Astrocyte of the hippocampus (primary cell): Measurements from ENCODE around the gene PCCA.

Experiments
- DNase-seq: peaks from one replicate; pipeline ENCODE4 v3.0.0; 2011; ENCODE audit warnings: low read depth, low spot score

The PCCA gene

GRCh38 chr13:100526318-100527000 is 437.6 kb downstream of the PCCA start:
- no peak for DNase-seq

DNA sequence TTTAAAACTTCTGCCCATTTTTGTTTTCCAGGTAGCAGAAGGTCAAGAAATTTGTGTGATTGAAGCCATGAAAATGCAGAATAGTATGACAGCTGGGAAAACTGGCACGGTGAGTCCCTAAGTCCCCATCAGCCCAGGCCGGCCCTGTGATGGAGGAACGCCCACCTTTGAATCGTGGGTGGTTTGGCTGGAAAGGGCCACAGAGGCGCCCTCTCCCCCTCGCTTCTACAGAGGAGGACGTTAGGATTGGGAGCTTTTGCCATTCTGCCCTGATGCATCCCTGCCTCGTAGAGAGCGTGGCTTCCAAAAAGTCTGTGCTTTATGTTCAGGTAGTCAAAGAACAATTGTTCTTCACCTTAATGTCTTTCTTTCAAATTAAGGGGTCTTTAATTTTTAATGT is 438.8 kb downstream of the PCCA start:
- no peak for DNase-seq

DNA sequence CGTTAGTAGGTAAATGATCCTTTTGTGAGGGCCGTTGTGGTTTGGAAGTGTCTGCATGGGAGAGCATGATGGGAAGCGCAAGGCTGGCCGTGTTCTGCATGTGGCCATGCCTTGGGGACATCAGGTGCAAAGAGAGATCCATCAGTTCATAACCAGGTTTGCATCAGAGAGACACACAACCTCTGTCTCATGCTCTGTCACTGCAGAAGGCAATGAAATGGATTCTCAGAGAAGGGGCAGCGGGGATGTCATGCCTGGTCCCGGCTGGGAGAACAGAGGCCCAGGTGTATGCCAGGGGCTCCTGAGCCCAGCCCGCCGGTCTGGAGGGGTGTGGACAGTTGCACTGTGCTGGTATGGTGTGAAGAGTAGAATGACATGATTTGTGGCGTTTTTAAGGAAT is 439.5 kb downstream of the PCCA start:
- no peak for DNase-seq

DNA sequence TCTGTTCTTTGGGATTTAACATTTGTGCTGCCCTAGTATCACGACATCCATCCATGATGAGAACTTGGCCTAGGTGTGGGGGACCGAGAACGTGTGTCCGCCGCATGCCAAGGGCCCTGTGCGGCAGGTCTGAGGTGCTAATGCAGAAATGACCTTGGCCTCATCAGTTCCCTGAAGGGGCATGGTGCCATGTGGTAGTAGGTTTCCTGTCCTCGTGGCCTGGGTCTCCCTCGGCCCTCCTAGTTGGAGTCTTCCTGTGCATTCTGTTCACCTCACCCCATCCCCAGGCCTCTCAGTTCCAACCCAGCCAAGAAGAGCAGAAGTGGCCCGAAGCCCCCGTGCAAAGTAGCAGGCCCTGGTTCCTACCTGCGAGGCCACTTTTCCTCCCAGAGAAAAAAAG is 439.9 kb downstream of the PCCA start:
- no peak for DNase-seq

GRCh38 chr13:100529666-100530377 is 440.9 kb downstream of the PCCA start:
- DNase-seq: no peak

- DNase-seq: no peak
Measured at GRCh38 chr13:100530671-100531213, 441.8 kb downstream of the PCCA start.

DNA sequence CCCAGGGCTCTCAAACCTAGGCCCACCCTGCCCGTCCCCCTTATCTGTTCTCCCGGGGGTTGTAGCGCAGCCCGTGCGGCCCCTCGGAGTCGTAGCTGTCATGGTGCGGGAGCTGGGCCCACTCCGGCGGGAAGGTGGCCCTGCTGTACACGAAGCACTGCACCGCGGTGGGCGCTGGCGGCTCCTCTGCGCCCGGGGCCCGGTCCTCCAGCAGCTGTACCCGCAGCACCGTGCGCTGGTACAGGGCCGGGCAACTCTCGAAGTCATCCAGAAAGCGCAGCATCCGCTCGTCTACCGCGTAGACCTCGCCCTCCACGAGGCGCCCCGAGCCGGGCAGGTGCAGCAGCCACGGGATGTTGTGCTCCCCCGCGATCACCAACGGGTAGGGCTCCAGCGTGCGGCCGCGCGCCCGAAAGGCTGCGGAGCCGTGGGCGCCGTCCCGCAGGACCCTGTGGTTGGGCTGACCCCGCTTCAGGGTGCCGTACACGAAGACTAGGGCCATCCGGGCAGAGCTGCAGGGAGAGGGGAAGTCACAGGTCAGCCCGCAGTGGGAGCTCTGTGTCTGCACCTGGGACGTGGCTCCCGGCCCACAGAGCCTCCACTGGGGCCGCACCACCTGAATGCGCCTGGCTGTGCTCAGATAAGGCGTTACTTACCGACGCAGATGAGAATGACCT is 443.3 kb downstream of the PCCA start:
- no peak for DNase-seq

- DNase-seq: no peak
Measured at GRCh38 chr13:100532836-100533435, 444.0 kb downstream of the PCCA start.

DNA sequence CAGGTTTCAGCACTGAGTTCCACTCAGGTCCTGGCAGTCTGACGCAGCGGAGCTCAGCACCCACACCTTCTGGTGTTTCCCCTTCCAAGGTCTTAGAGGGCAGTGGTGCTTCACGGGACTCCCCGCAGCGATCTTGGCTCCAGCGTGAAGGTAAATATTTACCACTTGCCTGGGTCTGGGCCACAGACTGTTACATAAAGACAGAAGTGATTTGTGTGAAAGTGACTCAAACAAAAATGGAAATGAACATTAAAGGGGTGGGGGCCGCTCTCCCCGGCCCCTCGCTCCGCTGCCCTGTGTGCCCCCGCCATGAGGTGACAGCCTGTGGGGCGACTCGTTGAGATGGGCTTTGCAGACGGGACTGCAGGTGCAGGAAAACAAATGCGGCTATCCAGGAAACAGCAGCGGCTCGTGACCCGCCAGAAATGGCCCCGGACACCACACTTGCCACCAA is 444.7 kb downstream of the PCCA start:
- no peak for DNase-seq

DNA sequence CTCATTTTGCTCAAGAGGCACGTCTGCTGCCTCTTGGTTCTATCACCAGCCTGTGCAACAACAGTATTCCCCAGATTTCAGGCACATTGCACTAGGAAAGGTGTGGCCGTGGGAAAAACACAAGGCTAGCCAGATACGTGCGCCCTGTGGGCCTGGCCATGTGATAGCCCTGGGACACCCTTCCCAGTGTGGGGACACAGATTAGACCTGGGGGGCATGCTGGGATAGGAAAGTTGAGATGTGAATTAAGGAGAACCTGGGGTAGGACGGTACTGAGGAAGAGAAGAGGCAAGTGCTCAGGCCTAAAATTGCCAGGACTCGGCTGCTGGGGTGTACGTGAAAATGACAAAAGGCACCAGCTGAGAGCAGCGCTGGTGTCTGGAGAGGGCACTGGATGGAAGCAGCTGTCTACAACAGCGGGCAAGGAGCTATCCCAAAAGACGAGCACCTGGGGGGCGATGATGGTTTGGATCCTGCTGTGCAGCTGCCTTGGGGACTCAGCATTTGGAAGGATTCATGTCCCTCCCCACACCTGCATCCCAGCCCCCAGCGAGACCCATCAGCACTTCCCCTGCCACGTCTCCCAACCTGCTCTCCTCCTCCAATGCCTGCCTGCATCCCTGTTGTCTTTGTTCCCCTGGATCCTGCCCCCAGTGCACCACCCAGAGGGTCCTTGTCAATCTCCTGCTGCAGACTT is 445.4 kb downstream of the PCCA start:
- DNase-seq: no peak

DNA sequence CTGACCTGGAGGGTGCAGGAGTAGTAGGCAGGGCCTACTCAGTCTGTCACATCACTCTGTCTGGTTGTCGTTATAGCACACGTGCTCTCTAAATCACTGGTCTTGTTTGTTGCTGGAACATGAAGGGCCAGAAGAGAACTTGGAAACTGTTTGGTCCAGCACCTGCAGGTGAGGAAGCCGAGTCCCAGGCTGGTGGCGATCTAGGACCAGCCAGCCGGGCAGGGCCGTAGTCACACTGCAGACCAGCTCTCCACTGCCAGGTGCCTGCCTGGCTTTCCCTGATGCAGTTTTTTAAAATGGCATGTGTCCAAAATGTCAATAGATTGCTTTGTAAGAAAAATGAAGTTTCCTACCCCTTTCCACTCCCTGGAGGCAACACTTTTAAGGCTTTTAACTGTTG is 446.0 kb downstream of the PCCA start:
- no peak for DNase-seq

DNA sequence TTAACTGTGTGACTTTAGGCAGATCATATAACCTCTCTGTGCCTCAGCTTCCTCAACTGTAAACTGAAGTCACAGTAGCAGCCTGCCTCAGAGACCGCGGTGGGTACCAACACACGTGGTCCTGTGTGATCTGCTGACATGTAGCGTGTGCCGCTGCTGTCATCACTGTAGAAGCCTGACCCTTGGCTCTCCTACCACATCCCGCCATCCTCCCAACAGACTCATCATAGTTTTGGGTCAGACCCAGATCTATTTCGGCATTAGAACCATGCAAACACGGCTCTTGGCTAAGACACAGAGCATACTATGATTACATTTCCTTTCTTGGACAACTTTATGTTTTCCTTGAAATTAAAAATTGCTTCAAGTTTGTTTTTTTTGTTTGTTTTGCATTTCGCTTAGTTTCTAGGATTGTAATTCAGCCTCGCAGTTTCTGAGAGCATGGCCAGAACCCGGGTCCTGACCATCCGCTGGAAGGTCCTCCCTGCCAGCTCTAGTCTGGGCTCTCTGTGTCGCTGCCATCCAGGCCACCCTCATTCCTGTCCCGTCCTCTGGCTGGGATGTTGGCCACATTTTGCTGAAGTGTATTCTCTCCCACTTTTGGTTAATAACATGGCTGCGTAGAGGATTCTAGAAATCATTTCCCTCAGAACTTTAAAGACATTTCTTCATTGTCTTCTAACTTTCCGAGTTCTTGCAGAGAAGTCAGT is 446.7 kb downstream of the PCCA start:
- no peak for DNase-seq

DNA sequence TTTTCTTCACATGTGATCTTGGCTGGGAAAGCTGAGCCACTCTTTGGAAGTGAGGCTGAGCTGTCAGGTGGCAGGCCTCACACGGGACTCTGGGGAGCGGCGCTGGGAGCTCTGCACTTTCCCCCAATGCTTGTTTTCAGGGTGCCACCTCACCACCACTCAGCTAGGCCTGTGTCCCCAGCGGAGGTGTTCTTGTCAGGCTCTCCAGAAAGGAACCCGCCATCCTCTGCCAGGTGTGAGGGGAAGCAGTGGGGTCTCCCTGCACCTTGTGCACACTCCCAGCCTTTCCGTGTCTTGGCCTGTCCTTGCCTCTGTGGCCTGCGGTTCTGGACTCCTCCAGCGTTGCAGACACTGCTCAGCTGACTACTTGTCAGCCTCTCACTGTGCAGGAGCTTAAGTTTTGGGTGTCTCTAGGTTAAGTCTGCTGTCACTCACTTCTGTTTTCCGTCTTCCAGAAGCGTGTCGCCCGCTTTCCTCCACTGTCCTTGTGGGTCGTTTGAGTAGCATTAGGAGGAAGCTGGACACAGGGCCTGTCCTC is 447.8 kb downstream of the PCCA start:
- no peak for DNase-seq

- DNase-seq: no peak
Measured at GRCh38 chr13:100537486-100537885, 448.6 kb downstream of the PCCA start.

DNA sequence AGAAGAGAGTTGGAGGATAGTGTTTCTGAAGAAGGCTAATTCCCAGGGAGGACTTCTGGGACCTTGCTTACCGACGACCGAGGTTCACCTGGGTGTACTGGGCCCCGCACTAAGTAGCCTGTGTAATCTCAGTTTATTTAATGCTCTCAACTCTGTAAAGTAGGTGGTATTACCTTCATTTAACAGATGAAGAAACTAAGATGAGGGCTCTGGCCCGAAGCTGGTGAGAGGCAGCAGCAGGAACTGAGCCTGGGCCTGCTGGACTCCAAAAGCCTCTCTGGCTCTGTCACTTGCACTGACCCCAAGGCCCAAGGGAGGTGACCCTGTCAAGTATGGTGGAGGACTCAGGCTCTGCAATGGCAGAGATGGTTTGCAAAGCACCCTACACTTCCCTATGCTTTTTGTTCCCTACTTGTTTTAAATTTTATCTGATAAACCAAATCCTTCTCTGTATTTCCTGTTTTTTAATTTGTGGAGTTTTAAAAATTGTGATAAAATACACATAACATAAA is 449.1 kb downstream of the PCCA start:
- no peak for DNase-seq

GRCh38 chr13:100540621-100541020 is 451.7 kb downstream of the PCCA start:
- no peak for DNase-seq

- DNase-seq: no peak
Measured at GRCh38 chr13:100541897-100542825, 453.3 kb downstream of the PCCA start.

GRCh38 chr13:100542826-100543156 is 453.9 kb downstream of the PCCA start:
- peak; percentile 43 for DNase-seq

DNA sequence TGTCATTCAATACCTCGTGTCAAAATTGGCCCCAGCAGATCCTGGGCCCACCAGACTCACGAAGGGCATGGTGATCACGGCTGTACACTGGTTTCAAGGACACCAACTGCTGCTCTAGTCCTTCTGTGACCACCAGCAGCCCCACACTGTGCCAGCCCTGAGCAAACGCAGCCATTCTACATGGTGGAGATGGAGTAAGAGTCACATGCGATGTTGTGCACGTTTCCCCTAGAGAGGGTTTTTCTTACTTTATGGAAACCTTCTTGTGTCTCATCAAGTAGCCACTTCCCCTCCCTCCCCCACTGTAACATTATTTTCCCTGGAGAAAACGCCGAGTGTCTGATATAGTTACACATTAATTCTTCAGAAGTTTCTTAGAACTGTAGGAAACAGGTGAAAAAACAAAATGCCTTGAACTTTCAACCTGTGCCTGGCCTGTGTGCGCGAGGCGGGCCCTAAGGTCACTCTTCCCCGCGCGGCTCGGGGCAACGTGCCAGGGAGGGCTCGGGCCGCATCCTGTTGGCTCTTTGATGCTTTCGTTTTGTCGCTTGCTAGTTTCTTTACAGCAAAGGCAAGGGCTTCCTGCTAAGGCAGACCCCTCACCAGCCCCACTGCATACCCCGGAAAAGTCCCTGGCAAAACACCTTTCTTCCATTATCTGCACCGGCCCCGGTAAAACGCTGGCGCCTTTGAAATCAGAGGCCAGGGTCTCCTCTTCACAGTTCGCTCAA is 455.1 kb downstream of the PCCA start:
- DNase-seq: no peak
